Thyroid gland (tissue), 4 donors: ENCODE measurements around the gene CCS.

ENCODE experiments used
- POLR2A ChIP-seq, 2 donors: fragments of 450-650 bp; IDR thresholded peaks; one replicate each; pipeline ENCODE4 v1.6.1; 2017; ENCODE audit warnings: antibody characterized with exemption in 2 of 2, mild to moderate bottlenecking in 2 of 2, moderate library complexity in 1 of 2
- TF ChIP-seq, protein P1 (sequence below), 6 experiments: fragments of 200-600 bp in 3 of 6; fragments of 450-650 bp in 3 of 6; sonication (generic) in 3 of 6; IDR thresholded peaks; one replicate each; pipeline ENCODE4 v1.5.1; 2016 to 2019; ENCODE audit warnings: antibody characterized with exemption in 6 of 6, mild to moderate bottlenecking in 2 of 6, inconsistent platforms in 1 of 6, moderate library complexity in 1 of 6

DNA sequence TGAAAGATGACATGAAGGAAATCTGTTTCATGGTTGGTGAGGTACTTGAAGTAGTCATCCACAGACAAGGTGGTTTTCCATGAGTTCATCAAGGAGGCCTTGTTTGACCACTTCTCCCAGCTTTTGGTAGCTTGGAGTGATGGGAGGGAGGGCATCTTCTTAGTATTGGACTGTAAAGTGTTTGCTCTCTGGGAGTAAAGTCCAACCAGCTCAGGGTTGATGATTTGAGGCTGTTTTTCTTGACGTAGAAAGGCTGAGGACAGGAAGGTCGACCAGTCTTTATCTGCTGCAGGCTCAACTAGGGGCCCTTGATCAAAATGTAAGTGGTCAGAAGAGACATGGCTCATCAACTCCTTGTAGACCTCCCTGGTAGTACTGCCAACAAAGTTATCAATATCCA, 1.8 kb upstream of the CCS start:
- TF ChIP-seq, protein P1, sequence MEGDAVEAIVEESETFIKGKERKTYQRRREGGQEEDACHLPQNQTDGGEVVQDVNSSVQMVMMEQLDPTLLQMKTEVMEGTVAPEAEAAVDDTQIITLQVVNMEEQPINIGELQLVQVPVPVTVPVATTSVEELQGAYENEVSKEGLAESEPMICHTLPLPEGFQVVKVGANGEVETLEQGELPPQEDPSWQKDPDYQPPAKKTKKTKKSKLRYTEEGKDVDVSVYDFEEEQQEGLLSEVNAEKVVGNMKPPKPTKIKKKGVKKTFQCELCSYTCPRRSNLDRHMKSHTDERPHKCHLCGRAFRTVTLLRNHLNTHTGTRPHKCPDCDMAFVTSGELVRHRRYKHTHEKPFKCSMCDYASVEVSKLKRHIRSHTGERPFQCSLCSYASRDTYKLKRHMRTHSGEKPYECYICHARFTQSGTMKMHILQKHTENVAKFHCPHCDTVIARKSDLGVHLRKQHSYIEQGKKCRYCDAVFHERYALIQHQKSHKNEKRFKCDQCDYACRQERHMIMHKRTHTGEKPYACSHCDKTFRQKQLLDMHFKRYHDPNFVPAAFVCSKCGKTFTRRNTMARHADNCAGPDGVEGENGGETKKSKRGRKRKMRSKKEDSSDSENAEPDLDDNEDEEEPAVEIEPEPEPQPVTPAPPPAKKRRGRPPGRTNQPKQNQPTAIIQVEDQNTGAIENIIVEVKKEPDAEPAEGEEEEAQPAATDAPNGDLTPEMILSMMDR (IDR thresholded peaks at IDR 0.05), result no peak
- no peak for TF ChIP-seq POLR2A (IDR thresholded peaks at IDR 0.05)
